Cerebellar cortex (tissue), 1 donor: Measurements from ENCODE around the gene ACSS2.
"Not testable (repeated sequence)": the region's sequence is repeated elsewhere in the genome, so short reads cannot be mapped to it uniquely, and the experiment has no call there.

ENCODE experiments used
- DNase-seq: peaks from one replicate; pipeline ENCODE4 v3.0.0-alpha.2; 2015; ENCODE audit warnings: low spot score

ACSS2 gene

GRCh38 chr20:34873583-34874093 lies 2.8 kb upstream of the ACSS2 start:
- no peak for DNase-seq

- peak; percentile 86 for DNase-seq
Observed at GRCh38 chr20:34874094-34874654, 2.2 kb upstream of the ACSS2 start.

GRCh38 chr20:34875642-34876405 lies 588 bp upstream of the ACSS2 start:
- DNase-seq, result no peak

GRCh38 chr20:34880215-34880850 lies 3.9 kb downstream of the ACSS2 start:
- no peak for DNase-seq

GRCh38 chr20:34880971-34881370 lies 4.6 kb downstream of the ACSS2 start:
- not testable (repeated sequence) for DNase-seq

- DNase-seq, result no peak
Observed at GRCh38 chr20:34881689-34882088, 5.3 kb downstream of the ACSS2 start.

GRCh38 chr20:34883087-34883688 lies 6.8 kb downstream of the ACSS2 start:
- no peak for DNase-seq

GRCh38 chr20:34883809-34884208 lies 7.4 kb downstream of the ACSS2 start:
- no peak for DNase-seq

- no peak for DNase-seq
Observed at GRCh38 chr20:34884260-34884659, 7.8 kb downstream of the ACSS2 start.

GRCh38 chr20:34886122-34886521 lies 9.7 kb downstream of the ACSS2 start:
- DNase-seq, result no peak

GRCh38 chr20:34887023-34887422 lies 10.6 kb downstream of the ACSS2 start:
- no peak for DNase-seq

- no peak for DNase-seq
Observed at GRCh38 chr20:34888468-34888867, 12.1 kb downstream of the ACSS2 start.

GRCh38 chr20:34891166-34892062 lies 15.0 kb downstream of the ACSS2 start:
- no peak for DNase-seq

- no peak for DNase-seq
Observed at GRCh38 chr20:34892671-34893070, 16.3 kb downstream of the ACSS2 start.

GRCh38 chr20:34894723-34895122 lies 18.3 kb downstream of the ACSS2 start:
- no peak for DNase-seq

- DNase-seq, result no peak
Observed at GRCh38 chr20:34895465-34895864, 19.1 kb downstream of the ACSS2 start.

GRCh38 chr20:34896086-34896621 lies 19.7 kb downstream of the ACSS2 start:
- DNase-seq, result peak; percentile 76

GRCh38 chr20:34898129-34898528 lies 21.7 kb downstream of the ACSS2 start:
- not testable (repeated sequence) for DNase-seq

GRCh38 chr20:34898731-34899130 lies 22.3 kb downstream of the ACSS2 start:
- not testable (repeated sequence) for DNase-seq

- DNase-seq, result no peak
Observed at GRCh38 chr20:34904202-34904621, 27.8 kb downstream of the ACSS2 start.
